Type B pancreatic cell (in vitro differentiated cells): ENCODE measurements around the gene SPANXN3. TPM values are rescaled to one million over a fixed set of nuclear protein-coding genes. Genes with fewer than 3 reads are reported as not detected.

Experiments
- DNase-seq: peaks from one replicate; pipeline ENCODE4 v3.0.0; 2021; ENCODE audit warnings: mixed read lengths; ENCODE audit not compliant: unreplicated experiment; ENCODE audit errors: extremely low spot score
- H3K27ac Mint-ChIP-seq: 2 replicates; pipeline ENCODE4 v1.8.0; 2021; ENCODE audit warnings: mild to moderate bottlenecking, mixed read lengths
- H3K27me3 Mint-ChIP-seq: 2 replicates; pipeline ENCODE4 v1.8.0; 2021; ENCODE audit warnings: mixed read lengths
- H3K36me3 Mint-ChIP-seq: 2 replicates; pipeline ENCODE4 v1.8.0; 2021; ENCODE audit warnings: mixed read lengths
- H3K4me1 Mint-ChIP-seq: one replicate; pipeline ENCODE4 v1.8.0; 2021; ENCODE audit warnings: mixed read lengths; ENCODE audit not compliant: unreplicated experiment
- H3K4me3 Mint-ChIP-seq: 2 replicates; pipeline ENCODE4 v1.8.0; 2021; ENCODE audit warnings: mild to moderate bottlenecking, mixed read lengths
- H3K9me3 Mint-ChIP-seq: 2 replicates; pipeline ENCODE4 v1.8.0; 2021; ENCODE audit warnings: mixed read lengths
- total RNA-seq: library from RNA; stranded (reverse); gene quantifications from 2 replicates; pipeline ENCODE4 v1.2.1, GENCODE V29; 2021; ENCODE audit warnings: low replicate concordance
- TF ChIP-seq, protein P1 (sequence below): fragments of 200-600 bp; sonication (generic); conservative IDR thresholded peaks from 2 replicates; pipeline ENCODE4 v1.5.0; 2021; ENCODE audit warnings: antibody characterized with exemption, mild to moderate bottlenecking

Gene SPANXN3
- total RNA-seq, 1 donor from 2014 or later = not detected

DNA sequence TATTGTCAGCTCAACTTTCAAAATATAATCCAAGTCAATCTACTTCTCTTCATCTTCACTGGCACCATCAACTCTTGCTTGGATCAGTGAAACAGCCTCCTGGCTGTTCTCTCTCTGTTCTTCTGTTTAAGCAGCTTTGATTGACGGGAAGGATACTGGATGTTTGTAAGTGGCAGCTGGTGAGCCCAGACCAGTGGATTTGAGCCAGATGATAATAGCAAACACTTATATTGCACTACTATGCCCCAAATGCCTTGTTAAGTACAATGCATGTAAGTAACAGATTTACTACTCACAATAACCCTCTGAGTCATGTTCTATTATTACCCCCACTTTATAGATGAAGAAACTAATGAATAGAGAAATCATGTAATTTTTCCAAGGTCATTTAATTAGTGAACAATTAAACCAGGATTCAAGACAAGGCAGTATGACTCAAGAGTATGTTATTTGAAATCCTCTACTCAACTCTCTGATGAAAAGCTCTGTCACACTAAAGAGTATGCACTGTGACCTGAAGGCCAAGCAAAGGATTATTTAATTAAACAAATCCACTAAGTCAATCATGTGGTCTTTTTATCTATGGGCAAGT, 44.8 kb downstream of the SPANXN3 start:
- no peak for DNase-seq
- Mint-ChIP-seq H3K9me3 (peaks cover 4% of the 10 kb centered on the region), H3K27me3 (no peaks in the 10 kb centered on the region), H3K4me1 (no peaks in the 10 kb centered on the region), H3K36me3 (no peaks in the 10 kb centered on the region), H3K4me3 (no peak overlapping the region), H3K27ac (no peak overlapping the region)
- TF ChIP-seq, protein P1, sequence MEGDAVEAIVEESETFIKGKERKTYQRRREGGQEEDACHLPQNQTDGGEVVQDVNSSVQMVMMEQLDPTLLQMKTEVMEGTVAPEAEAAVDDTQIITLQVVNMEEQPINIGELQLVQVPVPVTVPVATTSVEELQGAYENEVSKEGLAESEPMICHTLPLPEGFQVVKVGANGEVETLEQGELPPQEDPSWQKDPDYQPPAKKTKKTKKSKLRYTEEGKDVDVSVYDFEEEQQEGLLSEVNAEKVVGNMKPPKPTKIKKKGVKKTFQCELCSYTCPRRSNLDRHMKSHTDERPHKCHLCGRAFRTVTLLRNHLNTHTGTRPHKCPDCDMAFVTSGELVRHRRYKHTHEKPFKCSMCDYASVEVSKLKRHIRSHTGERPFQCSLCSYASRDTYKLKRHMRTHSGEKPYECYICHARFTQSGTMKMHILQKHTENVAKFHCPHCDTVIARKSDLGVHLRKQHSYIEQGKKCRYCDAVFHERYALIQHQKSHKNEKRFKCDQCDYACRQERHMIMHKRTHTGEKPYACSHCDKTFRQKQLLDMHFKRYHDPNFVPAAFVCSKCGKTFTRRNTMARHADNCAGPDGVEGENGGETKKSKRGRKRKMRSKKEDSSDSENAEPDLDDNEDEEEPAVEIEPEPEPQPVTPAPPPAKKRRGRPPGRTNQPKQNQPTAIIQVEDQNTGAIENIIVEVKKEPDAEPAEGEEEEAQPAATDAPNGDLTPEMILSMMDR = no peak

DNA sequence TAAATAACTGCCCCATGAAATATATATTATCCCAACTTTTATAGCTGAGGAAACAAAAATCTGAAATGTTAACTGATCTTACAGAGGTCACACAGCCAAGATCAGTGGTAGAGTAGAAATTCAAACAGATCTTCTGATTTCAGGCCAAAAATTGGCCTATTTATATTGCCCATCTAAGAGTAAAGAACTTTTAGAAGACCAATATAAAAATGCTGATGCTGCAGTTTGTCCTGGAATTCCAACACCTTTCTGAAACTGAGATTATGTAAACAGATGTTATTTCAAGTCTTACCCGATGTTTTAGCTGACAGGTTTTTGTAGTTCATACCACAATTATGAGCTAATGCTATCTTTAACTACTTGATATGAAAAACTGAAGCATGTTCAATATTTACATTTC, 51.1 kb downstream of the SPANXN3 start:
- Mint-ChIP-seq H3K36me3 (no peaks in the 10 kb centered on the region), H3K27ac (no peak overlapping the region), H3K4me1 (no peaks in the 10 kb centered on the region), H3K27me3 (no peaks in the 10 kb centered on the region), H3K9me3 (peaks cover 5% of the 10 kb centered on the region), H3K4me3 (no peak overlapping the region)
- no peak for DNase-seq
- TF ChIP-seq, protein P1 = no peak

DNA sequence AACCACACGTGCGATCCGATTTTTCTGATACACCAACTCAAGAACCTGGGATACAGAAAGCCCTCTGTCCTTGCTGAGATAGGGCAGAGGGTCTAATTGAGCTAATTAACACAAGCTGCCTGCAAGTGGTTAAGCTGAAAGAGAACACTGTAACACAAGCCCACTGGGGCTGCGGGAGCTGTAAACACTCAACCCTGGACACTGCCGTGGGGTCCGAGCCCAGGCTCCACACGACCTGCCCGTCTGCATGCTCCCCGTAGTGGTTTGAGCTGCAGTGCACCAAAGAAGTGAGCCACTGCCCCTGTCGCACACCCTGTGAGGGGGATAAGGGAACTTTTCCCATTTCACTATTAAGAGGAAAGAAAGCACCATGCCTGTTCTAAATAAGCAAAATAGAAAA, 54.6 kb downstream of the SPANXN3 start:
- TF ChIP-seq, protein P1 = no peak
- Mint-ChIP-seq H3K27ac (no peak overlapping the region), H3K36me3 (no peaks in the 10 kb centered on the region), H3K4me3 (no peak overlapping the region), H3K9me3 (peaks cover 4% of the 10 kb centered on the region), H3K27me3 (no peaks in the 10 kb centered on the region), H3K4me1 (no peaks in the 10 kb centered on the region)
- no peak for DNase-seq

DNA sequence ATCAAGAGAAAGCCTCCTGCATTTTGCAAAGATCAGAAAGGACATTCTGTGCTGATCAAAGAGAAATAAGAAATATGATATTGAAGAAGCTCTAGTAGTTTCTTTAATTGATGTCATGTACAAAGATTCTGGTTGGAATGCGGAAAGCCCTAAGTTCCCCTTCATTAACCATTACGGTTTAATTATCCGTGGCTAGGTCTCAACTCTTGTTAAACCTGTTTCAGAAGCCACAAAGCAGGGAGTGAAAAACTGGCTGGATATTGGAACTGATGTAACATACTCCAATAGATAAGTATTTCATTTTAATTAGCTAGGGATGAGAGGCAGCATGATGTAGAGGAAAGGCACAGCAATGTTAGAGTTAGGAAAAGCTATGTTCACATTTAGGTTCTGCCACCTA, 55.7 kb downstream of the SPANXN3 start:
- Mint-ChIP-seq H3K4me3 (no peak overlapping the region), H3K4me1 (no peaks in the 10 kb centered on the region), H3K27ac (no peak overlapping the region), H3K36me3 (no peaks in the 10 kb centered on the region), H3K27me3 (no peaks in the 10 kb centered on the region), H3K9me3 (peaks cover 4% of the 10 kb centered on the region)
- TF ChIP-seq, protein P1 = no peak
- DNase-seq = no peak

Other genes starting within 250 kb of the SPANXN3 start
- 0.71 and 3.7 TPM in 2 replicates for gene SLITRK4, start 118.6 kb upstream of the SPANXN3 start, total RNA-seq
- not detected in 2 replicates for gene SPANXN2, start 203.3 kb upstream of the SPANXN3 start, total RNA-seq